Measurements from ENCODE around the gene GZMB.

GZMB gene

GRCh38 chr14:24630087-24630871, 3.7 kb downstream of the GZMB start:
- no peak overlapping the region for H3K4me3 Mint-ChIP-seq
- H3K9me3 Mint-ChIP-seq, result no peaks in the 10 kb centered on the region
- no peak for TF ChIP-seq CTCF (IDR thresholded peaks at IDR 0.05; ENCODE audit: unreplicated experiment in 3 of 3)
- no peaks in the 10 kb centered on the region for H3K4me1 Mint-ChIP-seq
- no peaks in the 10 kb centered on the region for H3K36me3 Mint-ChIP-seq (ENCODE audit: low read depth)
- H3K27ac Mint-ChIP-seq, result no peak overlapping the region
- peaks cover 3% of the 10 kb centered on the region for H3K27me3 Mint-ChIP-seq (ENCODE audit: low read depth)

GRCh38 chr14:24629521-24629920, 4.5 kb downstream of the GZMB start:
- Mint-ChIP-seq H3K4me3 (no peak overlapping the region), H3K27me3 (ENCODE audit: low read depth) (peaks cover 3% of the 10 kb centered on the region), H3K27ac (no peak overlapping the region), H3K9me3 (no peaks in the 10 kb centered on the region), H3K36me3 (ENCODE audit: low read depth) (no peaks in the 10 kb centered on the region), H3K4me1 (no peaks in the 10 kb centered on the region)
- no peak for TF ChIP-seq CTCF (IDR thresholded peaks at IDR 0.05; ENCODE audit: unreplicated experiment in 3 of 3)

GRCh38 chr14:24613747-24614146, 20.2 kb downstream of the GZMB start:
- H3K36me3 Mint-ChIP-seq (ENCODE audit: low read depth), result no peaks in the 10 kb centered on the region
- no peak overlapping the region for H3K4me3 Mint-ChIP-seq
- no peak overlapping the region for H3K27ac Mint-ChIP-seq
- peaks cover 2% of the 10 kb centered on the region for H3K9me3 Mint-ChIP-seq
- no peaks in the 10 kb centered on the region for H3K4me1 Mint-ChIP-seq
- peaks cover 8% of the 10 kb centered on the region for H3K27me3 Mint-ChIP-seq (ENCODE audit: low read depth)
- TF ChIP-seq CTCF (IDR thresholded peaks at IDR 0.05; ENCODE audit: unreplicated experiment in 3 of 3), result no peak

GRCh38 chr14:24613241-24613640, 20.7 kb downstream of the GZMB start:
- Mint-ChIP-seq H3K36me3 (ENCODE audit: low read depth) (no peaks in the 10 kb centered on the region), H3K27ac (no peak overlapping the region), H3K4me1 (no peaks in the 10 kb centered on the region), H3K4me3 (no peak overlapping the region), H3K9me3 (no peaks in the 10 kb centered on the region), H3K27me3 (ENCODE audit: low read depth) (peaks cover 8% of the 10 kb centered on the region)
- TF ChIP-seq CTCF (IDR thresholded peaks at IDR 0.05; ENCODE audit: unreplicated experiment in 3 of 3), result no peak

- Mint-ChIP-seq H3K4me1 (no peaks in the 10 kb centered on the region), H3K4me3 (no peak overlapping the region), H3K36me3 (ENCODE audit: low read depth) (no peaks in the 10 kb centered on the region), H3K27ac (no peak overlapping the region), H3K27me3 (ENCODE audit: low read depth) (peaks cover 8% of the 10 kb centered on the region), H3K9me3 (no peaks in the 10 kb centered on the region)
- TF ChIP-seq CTCF (IDR thresholded peaks at IDR 0.05; ENCODE audit: unreplicated experiment in 3 of 3), result no peak
Observed at GRCh38 chr14:24612196-24612595, 21.8 kb downstream of the GZMB start.

Data from nephron (organoid).